ENCODE results near the gene GRAP2. TPM values are rescaled to one million over a fixed set of nuclear protein-coding genes. Genes with fewer than 3 reads are reported as not detected.

GRAP2 gene
- total RNA-seq, 1 donor from 2014 or later: not detected

DNA sequence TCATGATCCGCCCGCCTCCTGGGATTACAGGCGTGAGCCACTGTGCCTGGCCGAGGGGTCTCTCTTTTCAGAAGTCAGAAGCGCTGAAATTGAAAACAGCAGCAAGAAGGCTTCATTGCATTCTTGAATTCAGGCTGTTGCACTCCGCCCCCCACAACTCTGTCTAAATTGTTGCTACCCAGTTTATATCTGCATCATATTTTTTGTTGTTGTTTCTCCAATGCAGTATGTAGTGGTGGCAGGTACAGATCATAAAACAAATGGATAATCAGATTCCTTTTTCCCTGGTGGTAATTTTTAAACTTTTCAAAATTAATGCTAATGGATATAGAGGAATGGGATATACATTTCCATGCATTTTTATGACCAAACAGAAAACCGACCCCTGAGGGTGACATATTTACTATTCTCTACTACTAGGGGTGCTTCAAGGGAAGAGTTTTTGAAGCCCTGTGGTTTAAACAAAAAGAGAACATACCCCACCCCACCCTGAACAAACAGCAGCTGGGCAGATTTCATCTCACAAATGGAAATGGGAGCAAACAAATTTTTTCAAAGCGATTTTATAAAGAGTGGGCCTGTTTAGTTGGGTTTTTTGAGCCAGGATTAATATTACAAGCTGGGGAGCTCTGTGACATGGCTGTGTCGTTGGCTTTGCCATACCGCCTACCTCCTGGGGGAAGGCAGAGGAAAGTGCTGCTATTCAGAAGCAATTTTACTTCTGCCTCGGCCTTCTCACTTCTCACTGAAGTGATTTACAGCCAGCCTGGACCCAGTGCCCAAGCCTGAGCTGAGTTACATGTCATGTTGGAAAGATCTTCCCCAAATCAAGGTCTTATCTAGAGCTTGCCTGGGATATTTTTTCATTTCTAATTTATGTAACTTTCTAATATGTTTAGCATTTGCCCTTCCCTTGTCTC lies 43.3 kb downstream of the GRAP2 start:
- Histone ChIP-seq H3K4me3 (no peak overlapping the region), H3K4me1 (no peaks in the 10 kb centered on the region), H3K27ac (no peak overlapping the region), H3K9me3 (no peaks in the 10 kb centered on the region), H3K36me3 (no peaks in the 10 kb centered on the region), H3K27me3 (no peaks in the 10 kb centered on the region)
- intact Hi-C loops (cut with DNase I): no loop called here
- TF ChIP-seq, protein P1, sequence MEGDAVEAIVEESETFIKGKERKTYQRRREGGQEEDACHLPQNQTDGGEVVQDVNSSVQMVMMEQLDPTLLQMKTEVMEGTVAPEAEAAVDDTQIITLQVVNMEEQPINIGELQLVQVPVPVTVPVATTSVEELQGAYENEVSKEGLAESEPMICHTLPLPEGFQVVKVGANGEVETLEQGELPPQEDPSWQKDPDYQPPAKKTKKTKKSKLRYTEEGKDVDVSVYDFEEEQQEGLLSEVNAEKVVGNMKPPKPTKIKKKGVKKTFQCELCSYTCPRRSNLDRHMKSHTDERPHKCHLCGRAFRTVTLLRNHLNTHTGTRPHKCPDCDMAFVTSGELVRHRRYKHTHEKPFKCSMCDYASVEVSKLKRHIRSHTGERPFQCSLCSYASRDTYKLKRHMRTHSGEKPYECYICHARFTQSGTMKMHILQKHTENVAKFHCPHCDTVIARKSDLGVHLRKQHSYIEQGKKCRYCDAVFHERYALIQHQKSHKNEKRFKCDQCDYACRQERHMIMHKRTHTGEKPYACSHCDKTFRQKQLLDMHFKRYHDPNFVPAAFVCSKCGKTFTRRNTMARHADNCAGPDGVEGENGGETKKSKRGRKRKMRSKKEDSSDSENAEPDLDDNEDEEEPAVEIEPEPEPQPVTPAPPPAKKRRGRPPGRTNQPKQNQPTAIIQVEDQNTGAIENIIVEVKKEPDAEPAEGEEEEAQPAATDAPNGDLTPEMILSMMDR (IDR thresholded peaks at IDR 0.05): no peak
- DNase-seq (ENCODE audit: low spot score in 2 of 2): no peak

- H3K36me3 ChIP-seq: no peaks in the 10 kb centered on the region
- H3K27ac ChIP-seq: no peak overlapping the region
- intact Hi-C loops (cut with DNase I): no loop called here
- H3K4me1 ChIP-seq: no peaks in the 10 kb centered on the region
- DNase-seq (ENCODE audit: low spot score in 2 of 2): no peak
- no peaks in the 10 kb centered on the region for H3K9me3 ChIP-seq
- no peaks in the 10 kb centered on the region for H3K27me3 ChIP-seq
- TF ChIP-seq, protein P1 (IDR thresholded peaks at IDR 0.05): no peak
- no peak overlapping the region for H3K4me3 ChIP-seq
Measured at GRCh38 chr22:39946126-39946502, 45.2 kb downstream of the GRAP2 start.

- intact Hi-C loops (cut with DNase I): no loop called here
- no peaks in the 10 kb centered on the region for H3K9me3 ChIP-seq
- no peak overlapping the region for H3K4me3 ChIP-seq
- H3K27ac ChIP-seq: no peak overlapping the region
- no peaks in the 10 kb centered on the region for H3K27me3 ChIP-seq
- no peak for DNase-seq (ENCODE audit: low spot score in 2 of 2)
- TF ChIP-seq, protein P1 (IDR thresholded peaks at IDR 0.05): no peak
- H3K4me1 ChIP-seq: no peaks in the 10 kb centered on the region
- no peaks in the 10 kb centered on the region for H3K36me3 ChIP-seq
Measured at GRCh38 chr22:39946503-39947219, 45.8 kb downstream of the GRAP2 start.

GRCh38 chr22:39947220-39948216 lies 46.6 kb downstream of the GRAP2 start:
- H3K27ac ChIP-seq: no peak overlapping the region
- no peak overlapping the region for H3K4me3 ChIP-seq
- no peaks in the 10 kb centered on the region for H3K27me3 ChIP-seq
- TF ChIP-seq, protein P1 (IDR thresholded peaks at IDR 0.05): no peak
- intact Hi-C loops (cut with DNase I): no loop called here
- H3K9me3 ChIP-seq: no peaks in the 10 kb centered on the region
- no peaks in the 10 kb centered on the region for H3K4me1 ChIP-seq
- H3K36me3 ChIP-seq: no peaks in the 10 kb centered on the region
- DNase-seq (ENCODE audit: low spot score in 2 of 2): no peak
